Measurements from ENCODE around the gene FAM117B. TPM values are rescaled to one million over a fixed set of nuclear protein-coding genes. Genes with fewer than 3 reads are reported as not detected.

The FAM117B gene
- total RNA-seq, 4 donors from 2014 or later = 6.7 to 15.6 (median 9.4) TPM

DNA sequence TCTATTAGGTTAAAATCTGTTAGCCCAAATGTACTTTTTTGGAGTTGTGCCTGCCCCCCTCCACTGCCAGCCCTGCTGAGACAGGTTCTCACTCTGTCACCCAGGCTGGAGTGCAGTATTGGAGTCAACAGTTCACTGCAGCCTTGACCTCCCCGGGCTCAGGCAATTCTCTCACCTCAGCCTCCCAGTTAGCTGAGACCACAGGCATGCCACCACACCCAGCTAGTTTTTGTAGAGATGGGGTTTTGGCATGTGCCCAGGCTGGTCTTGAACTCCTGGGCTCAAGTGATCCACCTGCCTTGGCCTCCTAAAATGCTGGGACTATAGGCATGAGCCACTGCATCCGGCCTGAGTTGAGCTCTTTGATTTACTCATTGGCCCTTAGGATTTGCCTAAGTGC, 126.1 kb downstream of the FAM117B start:
- Histone ChIP-seq H3K9me3 (no peaks in the 10 kb centered on the region), H3K27me3 (no peaks in the 10 kb centered on the region), H3K4me3 (no peak overlapping the region), H3K4me1 (peaks cover 0 to 27% (median 0%) of the 10 kb centered on the region in 3 donors), H3K27ac (no peak overlapping the region), H3K36me3 (peaks cover 0 to 51% (median 0%) of the 10 kb centered on the region in 3 donors)
- 90 to 100% methylated on average over 1 to 2 of the region's 2 CpGs for WGBS, 2 donors
- no peak for DNase-seq
- intact Hi-C loops (cut with DNase I) = no loop called here
- TF ChIP-seq CTCF (IDR thresholded peaks at IDR 0.05) (no peak), POLR2A (IDR thresholded peaks at IDR 0.05) (no peak)

- intact Hi-C loops (cut with DNase I) = no loop called here
- H3K36me3 ChIP-seq = peaks cover 0 to 55% (median 0%) of the 10 kb centered on the region in 3 donors
- DNase-seq = no peak
- WGBS, 2 donors = 55 to 60% methylated on average over 4 of the region's 4 CpGs
- H3K4me1 ChIP-seq = peaks cover 0 to 10% (median 0%) of the 10 kb centered on the region in 3 donors
- no peak overlapping the region for H3K4me3 ChIP-seq
- no peaks in the 10 kb centered on the region for H3K9me3 ChIP-seq
- no peak for TF ChIP-seq POLR2A (IDR thresholded peaks at IDR 0.05)
- no peak for TF ChIP-seq CTCF (IDR thresholded peaks at IDR 0.05)
- no peaks in the 10 kb centered on the region for H3K27me3 ChIP-seq
- no peak overlapping the region for H3K27ac ChIP-seq
Measured at GRCh38 chr2:202762556-202762955, 127.8 kb downstream of the FAM117B start.

- TF ChIP-seq CTCF (IDR thresholded peaks at IDR 0.05) (no peak), POLR2A (IDR thresholded peaks at IDR 0.05) (no peak)
- 90 to 100% methylated on average over 1 of the region's 1 CpG for WGBS, 2 donors
- intact Hi-C loops (cut with DNase I) = no loop called here
- no peak overlapping the region for H3K4me3 ChIP-seq
- H3K27ac ChIP-seq = no peak overlapping the region
- H3K4me1 ChIP-seq = no peaks in the 10 kb centered on the region
- no peaks in the 10 kb centered on the region for H3K9me3 ChIP-seq
- peaks cover 0 to 54% (median 0%) of the 10 kb centered on the region in 3 donors for H3K36me3 ChIP-seq
- no peak for DNase-seq
- no peaks in the 10 kb centered on the region for H3K27me3 ChIP-seq
Measured at GRCh38 chr2:202763916-202764315, 129.1 kb downstream of the FAM117B start.

DNA sequence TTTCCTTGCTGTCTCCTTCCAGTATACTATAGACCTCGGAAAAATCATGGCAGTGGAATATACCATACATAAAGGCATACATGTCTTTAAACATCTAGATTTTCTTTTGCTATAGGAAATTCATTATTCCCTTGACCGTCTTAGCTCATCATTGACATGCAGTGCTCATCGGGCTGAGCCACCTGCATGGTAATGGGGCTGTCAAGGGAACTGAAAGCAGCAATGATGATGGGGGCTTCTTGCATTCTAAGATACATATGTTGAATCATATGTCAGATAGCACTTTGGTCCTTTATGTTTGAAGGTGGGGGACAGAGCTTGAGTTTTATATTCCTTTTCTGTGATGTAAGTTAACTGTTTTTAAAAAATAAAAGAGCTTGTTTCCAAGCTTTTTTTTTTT, 130.2 kb downstream of the FAM117B start:
- no peak for TF ChIP-seq CTCF (IDR thresholded peaks at IDR 0.05)
- TF ChIP-seq POLR2A (IDR thresholded peaks at IDR 0.05) = no peak
- Histone ChIP-seq H3K4me1 (no peaks in the 10 kb centered on the region), H3K4me3 (no peak overlapping the region), H3K36me3 (peaks cover 0 to 48% (median 0%) of the 10 kb centered on the region in 3 donors), H3K27ac (no peak overlapping the region), H3K9me3 (no peaks in the 10 kb centered on the region), H3K27me3 (no peaks in the 10 kb centered on the region)
- 90 to 98% methylated on average over 3 of the region's 3 CpGs for WGBS, 2 donors
- intact Hi-C loops (cut with DNase I) = no loop called here
- DNase-seq = no peak

GRCh38 chr2:202765436-202765835, 130.7 kb downstream of the FAM117B start:
- Histone ChIP-seq H3K27ac (no peak overlapping the region), H3K4me1 (no peaks in the 10 kb centered on the region), H3K36me3 (peaks cover 0 to 48% (median 0%) of the 10 kb centered on the region in 3 donors), H3K4me3 (no peak overlapping the region), H3K27me3 (no peaks in the 10 kb centered on the region), H3K9me3 (no peaks in the 10 kb centered on the region)
- TF ChIP-seq CTCF (IDR thresholded peaks at IDR 0.05) = no peak
- TF ChIP-seq POLR2A (IDR thresholded peaks at IDR 0.05) = no peak
- no peak for DNase-seq
- intact Hi-C loops (cut with DNase I) = no loop called here
- 66 to 74% methylated on average over 5 of the region's 5 CpGs for WGBS, 2 donors

Data from esophagus squamous epithelium (tissue), 5 donors.